IPS-18a (cell line): ENCODE data around the gene IL17RA.

Experiments used
- H3K27ac ChIP-seq: one replicate; pipeline ENCODE4 v1.5.1; 2013; ENCODE audit warnings: low read length
- H3K27me3 ChIP-seq: one replicate; pipeline ENCODE4 v1.6.1; 2013; ENCODE audit warnings: mild to moderate bottlenecking, low read length; ENCODE audit not compliant: control insufficient read depth, insufficient read depth
- H3K36me3 ChIP-seq: one replicate; pipeline ENCODE4 v1.6.1; 2013; ENCODE audit warnings: low read depth, low read length; ENCODE audit not compliant: control insufficient read depth
- H3K4me1 ChIP-seq: one replicate; pipeline ENCODE4 v1.6.1; 2013; ENCODE audit warnings: low read depth, low read length; ENCODE audit not compliant: control insufficient read depth
- H3K4me3 ChIP-seq: one replicate; pipeline ENCODE4 v1.5.1; 2013; ENCODE audit warnings: low read length
- H3K9ac ChIP-seq: one replicate; pipeline ENCODE4 v1.6.1; 2013; ENCODE audit warnings: mild to moderate bottlenecking, low read length, moderate library complexity
- H3K9me3 ChIP-seq: one replicate; pipeline ENCODE4 v1.6.1; 2013; ENCODE audit warnings: low read depth, low read length; ENCODE audit not compliant: control insufficient read depth

The IL17RA gene

GRCh38 chr22:17060126-17060525, 24.7 kb upstream of the IL17RA start:
- Histone ChIP-seq H3K9me3 (no peaks in the 10 kb centered on the region), H3K27me3 (no peaks in the 10 kb centered on the region), H3K36me3 (no peaks in the 10 kb centered on the region), H3K27ac (no peak overlapping the region), H3K4me3 (no peak overlapping the region), H3K4me1 (no peaks in the 10 kb centered on the region), H3K9ac (no peak overlapping the region)

- no peaks in the 10 kb centered on the region for H3K36me3 ChIP-seq
- H3K9ac ChIP-seq: no peak overlapping the region
- no peaks in the 10 kb centered on the region for H3K4me1 ChIP-seq
- no peak overlapping the region for H3K4me3 ChIP-seq
- H3K9me3 ChIP-seq: no peaks in the 10 kb centered on the region
- no peak overlapping the region for H3K27ac ChIP-seq
- H3K27me3 ChIP-seq: no peaks in the 10 kb centered on the region
Measured at GRCh38 chr22:17063411-17064106, 21.2 kb upstream of the IL17RA start.

- Histone ChIP-seq H3K9me3 (no peaks in the 10 kb centered on the region), H3K36me3 (no peaks in the 10 kb centered on the region), H3K27ac (no peak overlapping the region), H3K4me3 (no peak overlapping the region), H3K9ac (no peak overlapping the region), H3K4me1 (no peaks in the 10 kb centered on the region), H3K27me3 (no peaks in the 10 kb centered on the region)
Measured at GRCh38 chr22:17064498-17065100, 20.2 kb upstream of the IL17RA start.

- H3K9me3 ChIP-seq: no peaks in the 10 kb centered on the region
- no peaks in the 10 kb centered on the region for H3K27me3 ChIP-seq
- H3K36me3 ChIP-seq: no peaks in the 10 kb centered on the region
- H3K27ac ChIP-seq: no peak overlapping the region
- H3K9ac ChIP-seq: no peak overlapping the region
- no peak overlapping the region for H3K4me3 ChIP-seq
- H3K4me1 ChIP-seq: no peaks in the 10 kb centered on the region
Measured at GRCh38 chr22:17065433-17065832, 19.4 kb upstream of the IL17RA start.

- Histone ChIP-seq H3K4me3 (no peak overlapping the region), H3K9me3 (no peaks in the 10 kb centered on the region), H3K27ac (no peak overlapping the region), H3K27me3 (no peaks in the 10 kb centered on the region), H3K9ac (no peak overlapping the region), H3K4me1 (no peaks in the 10 kb centered on the region), H3K36me3 (no peaks in the 10 kb centered on the region)
Measured at GRCh38 chr22:17072877-17073276, 11.9 kb upstream of the IL17RA start.

- H3K9ac ChIP-seq: no peak overlapping the region
- no peaks in the 10 kb centered on the region for H3K27me3 ChIP-seq
- no peaks in the 10 kb centered on the region for H3K36me3 ChIP-seq
- no peak overlapping the region for H3K4me3 ChIP-seq
- H3K9me3 ChIP-seq: no peaks in the 10 kb centered on the region
- H3K27ac ChIP-seq: no peak overlapping the region
- H3K4me1 ChIP-seq: no peaks in the 10 kb centered on the region
Measured at GRCh38 chr22:17074648-17075002, 10.2 kb upstream of the IL17RA start.

GRCh38 chr22:17077255-17077654, 7.5 kb upstream of the IL17RA start:
- Histone ChIP-seq H3K4me1 (no peaks in the 10 kb centered on the region), H3K9ac (no peak overlapping the region), H3K27ac (no peak overlapping the region), H3K9me3 (no peaks in the 10 kb centered on the region), H3K36me3 (no peaks in the 10 kb centered on the region), H3K27me3 (no peaks in the 10 kb centered on the region), H3K4me3 (no peak overlapping the region)

- Histone ChIP-seq H3K9ac (no peak overlapping the region), H3K27me3 (peaks cover 7% of the 10 kb centered on the region), H3K36me3 (no peaks in the 10 kb centered on the region), H3K9me3 (no peaks in the 10 kb centered on the region), H3K4me1 (no peaks in the 10 kb centered on the region), H3K27ac (no peak overlapping the region), H3K4me3 (no peak overlapping the region)
Measured at GRCh38 chr22:17079572-17079971, 5.2 kb upstream of the IL17RA start.

- Histone ChIP-seq H3K9ac (no peak overlapping the region), H3K27me3 (peaks cover 39% of the 10 kb centered on the region), H3K36me3 (no peaks in the 10 kb centered on the region), H3K4me1 (no peaks in the 10 kb centered on the region), H3K9me3 (no peaks in the 10 kb centered on the region), H3K27ac (no peak overlapping the region), H3K4me3 (no peak overlapping the region)
Measured at GRCh38 chr22:17083255-17083654, 1.5 kb upstream of the IL17RA start.

- Histone ChIP-seq H3K27me3 (peaks cover 39% of the 10 kb centered on the region), H3K9ac (no peak overlapping the region), H3K4me3 (peak overlapping the region; percentile 69), H3K9me3 (no peaks in the 10 kb centered on the region), H3K36me3 (no peaks in the 10 kb centered on the region), H3K27ac (no peak overlapping the region), H3K4me1 (peaks cover under 1% of the 10 kb centered on the region)
Measured at GRCh38 chr22:17083811-17084441, 874 bp upstream of the IL17RA start.

GRCh38 chr22:17085277-17086181, 729 bp downstream of the IL17RA start:
- Histone ChIP-seq H3K27ac (no peak overlapping the region), H3K27me3 (peaks cover 39% of the 10 kb centered on the region), H3K4me3 (peak overlapping the region; percentile 69), H3K9me3 (no peaks in the 10 kb centered on the region), H3K36me3 (no peaks in the 10 kb centered on the region), H3K4me1 (peaks cover 7% of the 10 kb centered on the region), H3K9ac (no peak overlapping the region)
